GM18517 (cell line): Measurements from ENCODE around the gene OR51A7.
"Not testable (repeated sequence)": the region's sequence is repeated elsewhere in the genome, so short reads cannot be mapped to it uniquely, and the experiment has no call there.

Experiments used
- ATAC-seq: cut with Tn5 transposase; IDR thresholded peaks from one replicate; pipeline ENCODE4 v1.9.1; 2021; ENCODE audit warnings: mild to moderate bottlenecking, moderate library complexity; ENCODE audit not compliant: unreplicated experiment

Gene OR51A7

GRCh38 chr11:4947505-4947904, 43.9 kb downstream of the OR51A7 start, which contains the start of gene OR51A4:
TSS of gene OR51A4 (minus strand) at chr11:4947605. CDS start at chr11:4947100, 505 bp downstream.
- no peak for ATAC-seq

GRCh38 chr11:4955613-4956012, 52.0 kb downstream of the OR51A7 start, which contains the start of gene OR51A2:
TSS of gene OR51A2 (minus strand) at chr11:4955713. CDS start at chr11:4955713, 0 bp downstream.
- not testable (repeated sequence) for ATAC-seq

- ATAC-seq = no peak
Measured at GRCh38 chr11:4957396-4957795, 53.8 kb downstream of the OR51A7 start.
